Stimulated activated CD8-positive, alpha-beta memory T cell treated with anti-CD3 and anti-CD28 coated beads, Interleukin-4, amount 100 ng/mL, for 4 hours (primary cell): ENCODE data around the gene REPIN1.
A peak's percentile ranks its signal among the peaks of the same experiment; 100 is the strongest.

Source experiments
- DNase-seq, 2 donors: peaks; one replicate each; pipeline ENCODE4 v3.0.0-alpha.2; 2020; ENCODE audit warnings: low read depth in 2 of 2, low spot score in 1 of 2

Gene REPIN1

DNA sequence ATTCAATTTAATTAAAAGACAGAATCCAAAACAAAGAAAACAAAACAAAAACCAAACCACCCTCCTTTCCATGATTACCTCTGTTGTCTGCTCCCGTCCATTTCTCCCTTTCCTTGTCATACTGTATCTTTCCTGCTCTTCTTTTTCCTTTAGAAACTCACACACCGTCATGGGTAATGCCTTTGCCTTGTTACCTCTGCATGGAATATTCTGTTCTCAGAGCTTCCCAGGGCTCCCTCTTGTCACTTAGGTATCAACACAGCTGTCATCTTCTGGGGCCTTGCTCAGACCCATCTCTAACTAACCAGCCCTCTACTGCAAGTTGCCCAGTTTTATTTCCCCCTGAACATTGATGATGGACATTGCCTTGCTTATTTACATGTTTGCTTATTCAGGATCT, 51.6 kb downstream of the REPIN1 start:
- no peak for DNase-seq

DNA sequence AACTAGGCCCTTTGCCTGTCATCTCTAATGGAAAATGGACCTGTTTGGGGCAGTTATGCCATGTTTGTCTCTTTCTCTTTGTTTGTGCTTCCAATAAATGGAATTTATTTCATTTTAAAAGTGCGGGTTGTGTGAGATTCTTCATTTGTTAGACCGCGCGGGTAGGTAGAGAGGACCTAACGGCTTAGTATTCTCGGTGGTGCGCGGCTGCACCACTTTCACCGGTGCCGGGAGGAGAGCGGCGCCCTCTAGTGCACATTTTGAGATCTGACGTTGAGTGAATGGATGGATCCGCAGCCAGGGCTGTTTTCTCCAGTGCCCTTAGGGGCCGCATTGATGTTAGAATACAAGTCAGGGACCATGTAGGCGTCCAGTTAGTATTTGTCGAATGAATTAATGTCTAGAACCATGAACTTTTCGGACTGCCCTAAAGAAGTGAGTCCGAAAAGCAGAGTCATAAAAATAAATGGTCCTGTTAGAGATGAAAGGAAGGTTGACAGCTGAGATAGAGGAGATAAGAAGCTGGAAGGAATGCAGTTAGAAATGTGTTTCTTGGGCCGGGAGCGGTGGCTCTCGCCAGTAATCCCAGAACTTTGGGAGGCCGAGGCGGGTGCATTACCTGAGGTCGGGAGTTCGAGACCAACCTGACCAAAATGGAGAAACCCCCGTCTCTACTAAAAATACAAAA, 52.5 kb downstream of the REPIN1 start:
- DNase-seq: peak; percentile 73 to 79

DNA sequence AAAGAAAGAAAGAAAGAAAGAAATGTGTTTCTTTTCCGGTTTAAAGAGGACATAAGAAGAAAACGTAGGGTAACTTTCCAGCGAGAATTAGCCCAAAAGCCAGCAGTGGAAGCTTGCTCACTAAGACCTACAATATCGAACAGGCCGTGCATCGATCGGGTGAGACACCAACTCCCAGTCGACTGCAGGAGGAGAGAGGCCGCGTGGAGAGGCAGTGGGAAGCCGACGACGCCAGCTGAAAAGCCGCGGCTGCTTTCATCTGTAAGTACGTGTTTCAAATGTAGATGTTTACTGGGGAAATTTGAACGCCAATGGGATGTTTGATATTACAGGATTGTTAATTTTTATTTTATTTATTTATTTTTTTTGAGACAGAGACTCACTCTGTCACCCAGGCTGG, 53.2 kb downstream of the REPIN1 start:
- no peak for DNase-seq
